Hepatocyte (in vitro differentiated cells): ENCODE results near the gene C13orf42. TPM values are rescaled to one million over a fixed set of nuclear protein-coding genes. Genes with fewer than 3 reads are reported as not detected.

Experiments
- DNase-seq: peaks from one replicate; pipeline ENCODE4 v3.0.0-alpha.2; 2016; ENCODE audit warnings: low spot score
- H2AFZ ChIP-seq: fragments of 200-600 bp; sonication (generic); 2 replicates; pipeline ENCODE4 v1.6.0; 2016; ENCODE audit warnings: antibody characterized with exemption, mild to moderate bottlenecking
- H3K27ac ChIP-seq: fragments of 200-600 bp; sonication (generic); 2 replicates; pipeline ENCODE4 v1.5.1; 2016; ENCODE audit warnings: mild to moderate bottlenecking
- H3K27me3 ChIP-seq: fragments of 200-600 bp; sonication (generic); 2 replicates; pipeline ENCODE4 v1.6.1; 2016
- H3K36me3 ChIP-seq: fragments of 200-600 bp; sonication (generic); replicated peaks from 2 replicates; pipeline ENCODE4 v1.5.1; 2016; ENCODE audit warnings: low read depth; ENCODE audit not compliant: insufficient read depth
- H3K4me1 ChIP-seq: fragments of 200-600 bp; sonication (generic); 2 replicates; pipeline ENCODE4 v1.5.1; 2016; ENCODE audit warnings: mild to moderate bottlenecking, moderate library complexity; ENCODE audit not compliant: insufficient read depth
- H3K4me2 ChIP-seq: fragments of 200-600 bp; sonication (generic); 2 replicates; pipeline ENCODE4 v1.6.0; 2016
- H3K4me3 ChIP-seq: fragments of 200-600 bp; sonication (generic); 2 replicates; pipeline ENCODE4 v1.5.1; 2016; ENCODE audit warnings: mild to moderate bottlenecking
- H3K79me2 ChIP-seq: fragments of 200-600 bp; sonication (generic); 2 replicates; pipeline ENCODE4 v1.6.0; 2017; ENCODE audit warnings: mild to moderate bottlenecking
- H3K9me2 ChIP-seq: fragments of 200-600 bp; sonication (generic); replicated peaks from 2 replicates; pipeline ENCODE4 v1.6.0; 2017; ENCODE audit warnings: mild to moderate bottlenecking; ENCODE audit not compliant: insufficient read depth
- H3K9me3 ChIP-seq: fragments of 200-600 bp; sonication (generic); 2 replicates; pipeline ENCODE4 v1.5.1; 2016; ENCODE audit warnings: low read depth, mild to moderate bottlenecking
- H4K20me1 ChIP-seq: fragments of 200-600 bp; sonication (generic); 2 replicates; pipeline ENCODE4 v1.6.0; 2016; ENCODE audit warnings: mild to moderate bottlenecking; ENCODE audit not compliant: insufficient read depth, poor library complexity, severe bottlenecking
- EZH2 ChIP-seq: fragments of 200-600 bp; sonication (generic); IDR thresholded peaks from 2 replicates; pipeline ENCODE4 v1.6.1; 2016; ENCODE audit warnings: antibody characterized with exemption, mild to moderate bottlenecking, borderline replicate concordance
- EZH2phosphoT487 ChIP-seq: fragments of 200-600 bp; sonication (generic); IDR thresholded peaks from one replicate; pipeline ENCODE4 v1.6.1; 2018; ENCODE audit warnings: antibody characterized with exemption, mild to moderate bottlenecking, low read depth, moderate library complexity; ENCODE audit not compliant: unreplicated experiment, severe bottlenecking
- WGBS: methylation state at CpG from one replicate; pipeline ENCODE4 v1.1.6; 2016; ENCODE audit warnings: low lambda C conversion rate; ENCODE audit errors: missing lambda C conversion rate; 5-methylcytosine and 5-hydroxymethylcytosine counted together
- polyA plus RNA-seq: library from polyadenylated mRNA; unstranded; fragments of >200 nt; fragmentation: Nextera tagmentation; extraction: Ambion mirVana; gene quantifications from 2 replicates; pipeline ENCODE4 v1.2.1, GENCODE V29; 2016
- total RNA-seq: library from RNA; depleted of rRNA; stranded (reverse); fragments of >200 nt; gene quantifications from 2 replicates; pipeline ENCODE4 v1.2.3, GENCODE V29; 2014
- TF ChIP-seq, protein P1 (sequence below): fragments of 200-600 bp; sonication (generic); IDR thresholded peaks from 2 replicates; pipeline ENCODE4 v1.5.1; 2016; ENCODE audit warnings: antibody characterized with exemption, mild to moderate bottlenecking; ENCODE audit not compliant: poor library complexity

C13orf42 gene
- total and polyA plus RNA-seq, 2 experiments from 2014 or later, result not detected

DNA sequence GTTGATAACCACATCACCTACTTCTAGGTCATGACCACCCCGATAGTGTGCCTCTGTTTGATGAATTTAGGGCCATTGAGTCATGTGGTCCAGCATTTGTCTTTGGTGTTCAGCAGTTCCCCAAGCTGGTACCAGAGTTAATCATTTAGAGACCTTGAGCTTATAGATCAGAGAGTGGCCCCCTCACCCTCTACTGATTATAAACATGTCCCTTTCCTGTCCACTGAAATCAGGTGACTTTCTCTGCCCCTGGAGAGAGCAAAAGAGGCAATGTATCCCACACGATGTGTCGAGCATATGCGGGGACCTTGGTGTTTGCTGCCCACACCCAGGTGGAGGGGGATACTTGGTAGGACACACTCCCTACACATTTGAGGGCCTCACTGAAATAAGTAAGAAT lies 46.3 kb downstream of the C13orf42 start:
- Histone ChIP-seq H4K20me1 (no peaks in the 10 kb centered on the region), H3K36me3 (no peaks in the 10 kb centered on the region), H3K4me1 (no peaks in the 10 kb centered on the region), H3K4me2 (no peak overlapping the region), H3K27ac (no peak overlapping the region), H3K27me3 (peaks cover 5% of the 10 kb centered on the region), H2AFZ (no peak overlapping the region), H3K79me2 (no peaks in the 10 kb centered on the region), H3K9me2 (no peaks in the 10 kb centered on the region), H3K9me3 (no peaks in the 10 kb centered on the region), H3K4me3 (no peak overlapping the region)
- WGBS, result 83% methylated on average over 4 of the region's 4 CpGs
- TF ChIP-seq EZH2 (no peak), EZH2phosphoT487 (no peak)
- TF ChIP-seq, protein P1, sequence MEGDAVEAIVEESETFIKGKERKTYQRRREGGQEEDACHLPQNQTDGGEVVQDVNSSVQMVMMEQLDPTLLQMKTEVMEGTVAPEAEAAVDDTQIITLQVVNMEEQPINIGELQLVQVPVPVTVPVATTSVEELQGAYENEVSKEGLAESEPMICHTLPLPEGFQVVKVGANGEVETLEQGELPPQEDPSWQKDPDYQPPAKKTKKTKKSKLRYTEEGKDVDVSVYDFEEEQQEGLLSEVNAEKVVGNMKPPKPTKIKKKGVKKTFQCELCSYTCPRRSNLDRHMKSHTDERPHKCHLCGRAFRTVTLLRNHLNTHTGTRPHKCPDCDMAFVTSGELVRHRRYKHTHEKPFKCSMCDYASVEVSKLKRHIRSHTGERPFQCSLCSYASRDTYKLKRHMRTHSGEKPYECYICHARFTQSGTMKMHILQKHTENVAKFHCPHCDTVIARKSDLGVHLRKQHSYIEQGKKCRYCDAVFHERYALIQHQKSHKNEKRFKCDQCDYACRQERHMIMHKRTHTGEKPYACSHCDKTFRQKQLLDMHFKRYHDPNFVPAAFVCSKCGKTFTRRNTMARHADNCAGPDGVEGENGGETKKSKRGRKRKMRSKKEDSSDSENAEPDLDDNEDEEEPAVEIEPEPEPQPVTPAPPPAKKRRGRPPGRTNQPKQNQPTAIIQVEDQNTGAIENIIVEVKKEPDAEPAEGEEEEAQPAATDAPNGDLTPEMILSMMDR, result no peak
- DNase-seq, result no peak

DNA sequence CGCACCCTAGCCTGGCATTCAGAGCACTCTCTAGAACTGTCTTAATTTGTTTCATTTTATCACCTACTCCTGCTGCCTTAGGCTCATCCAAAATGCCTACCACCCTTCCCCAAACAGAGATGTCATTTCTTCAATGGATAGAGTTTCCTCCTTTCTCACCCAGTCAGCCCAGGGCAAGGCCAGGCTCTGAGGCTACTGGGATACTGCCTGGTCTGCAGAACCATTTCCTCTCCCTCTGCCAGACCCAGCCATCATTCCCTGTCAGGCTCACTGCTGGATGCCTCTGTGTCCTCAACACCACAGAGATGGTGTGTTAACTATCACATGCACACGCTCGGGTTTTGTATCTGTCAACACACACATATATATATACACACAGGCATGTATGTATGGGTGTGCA lies 47.2 kb downstream of the C13orf42 start:
- no peak overlapping the region for H3K4me3 ChIP-seq
- no peak overlapping the region for H3K27ac ChIP-seq
- DNase-seq, result no peak
- TF ChIP-seq EZH2phosphoT487 (no peak), EZH2 (no peak)
- TF ChIP-seq, protein P1, result no peak
- H2AFZ ChIP-seq, result no peak overlapping the region
- no peaks in the 10 kb centered on the region for H3K4me1 ChIP-seq
- H3K9me3 ChIP-seq, result no peaks in the 10 kb centered on the region
- H3K36me3 ChIP-seq, result no peaks in the 10 kb centered on the region
- H4K20me1 ChIP-seq, result no peaks in the 10 kb centered on the region
- WGBS, result 89% methylated on average over 3 of the region's 3 CpGs
- H3K9me2 ChIP-seq, result no peaks in the 10 kb centered on the region
- H3K79me2 ChIP-seq, result no peaks in the 10 kb centered on the region
- H3K27me3 ChIP-seq, result peaks cover 5% of the 10 kb centered on the region
- H3K4me2 ChIP-seq, result no peak overlapping the region

DNA sequence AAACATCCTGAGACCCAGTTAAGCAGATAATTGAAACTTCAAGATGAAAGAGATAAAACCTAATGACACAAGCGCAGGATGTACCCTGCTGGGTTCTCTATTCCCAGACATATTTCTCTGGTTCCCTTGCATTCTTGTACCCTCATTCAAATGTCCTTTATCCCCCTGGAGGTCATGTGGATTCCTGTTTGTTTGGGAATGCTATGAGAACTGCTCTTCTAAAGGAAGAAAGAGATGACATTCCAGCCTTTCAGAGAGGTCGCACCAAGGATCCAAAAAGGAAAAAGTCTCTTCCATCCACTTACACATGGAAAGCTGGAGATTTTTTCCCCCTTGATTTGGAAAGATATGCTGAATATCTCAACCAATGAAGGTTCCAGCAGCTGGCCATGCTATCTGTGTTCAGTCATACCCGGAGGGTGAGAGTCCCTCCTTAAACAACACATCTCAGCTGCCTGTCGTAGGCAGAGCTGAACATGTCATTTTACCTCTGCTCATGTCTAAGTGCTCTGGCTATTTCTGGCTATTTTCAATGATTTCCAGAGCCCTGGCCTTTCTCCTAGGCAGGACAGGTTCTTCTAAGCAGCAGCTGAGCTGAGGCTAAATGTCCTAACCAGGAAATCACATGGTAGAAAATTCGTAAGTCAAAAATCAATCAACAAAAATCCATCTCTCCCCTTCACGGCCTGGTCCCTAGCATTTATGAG lies 52.5 kb downstream of the C13orf42 start:
- TF ChIP-seq, protein P1, result no peak
- TF ChIP-seq EZH2phosphoT487 (no peak), EZH2 (no peak)
- H3K4me2 ChIP-seq, result no peak overlapping the region
- H2AFZ ChIP-seq, result no peak overlapping the region
- no peak overlapping the region for H3K27ac ChIP-seq
- no peaks in the 10 kb centered on the region for H3K9me3 ChIP-seq
- no peaks in the 10 kb centered on the region for H3K36me3 ChIP-seq
- 75% methylated on average over 6 of the region's 6 CpGs for WGBS
- no peaks in the 10 kb centered on the region for H3K79me2 ChIP-seq
- H3K4me3 ChIP-seq, result no peak overlapping the region
- DNase-seq, result no peak
- H3K4me1 ChIP-seq, result no peaks in the 10 kb centered on the region
- peaks cover 5% of the 10 kb centered on the region for H3K27me3 ChIP-seq
- H3K9me2 ChIP-seq, result no peaks in the 10 kb centered on the region
- no peaks in the 10 kb centered on the region for H4K20me1 ChIP-seq

DNA sequence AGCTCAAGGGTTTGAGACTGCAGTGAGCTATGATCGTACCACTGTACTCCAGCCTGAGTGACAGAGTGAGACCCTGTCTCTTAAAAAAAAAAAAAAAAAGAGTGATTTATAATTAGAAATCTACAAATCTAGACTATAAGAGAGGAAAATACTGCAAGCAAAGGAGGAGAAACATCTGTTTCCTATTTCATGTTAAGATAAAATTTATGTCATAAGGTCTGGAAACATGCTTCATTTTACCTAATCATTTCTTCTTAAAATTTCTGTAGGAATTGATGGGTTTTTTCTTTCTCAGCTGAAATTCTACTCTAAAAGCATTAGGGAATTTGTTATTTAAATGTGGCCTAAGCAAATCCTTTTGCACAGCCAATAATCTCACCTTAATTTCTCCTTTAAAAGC lies 53.2 kb downstream of the C13orf42 start:
- Histone ChIP-seq H3K36me3 (no peaks in the 10 kb centered on the region), H2AFZ (no peak overlapping the region), H3K9me2 (no peaks in the 10 kb centered on the region), H3K79me2 (no peaks in the 10 kb centered on the region), H3K27ac (no peak overlapping the region), H4K20me1 (no peaks in the 10 kb centered on the region), H3K4me2 (no peak overlapping the region), H3K4me3 (no peak overlapping the region), H3K4me1 (no peaks in the 10 kb centered on the region), H3K9me3 (no peaks in the 10 kb centered on the region), H3K27me3 (no peaks in the 10 kb centered on the region)
- DNase-seq, result no peak
- TF ChIP-seq EZH2 (no peak), EZH2phosphoT487 (no peak)
- TF ChIP-seq, protein P1, result no peak
- 65% methylated on average over 1 of the region's 1 CpG for WGBS
